ENCODE data around the gene USP47. TPM values are rescaled to one million over a fixed set of nuclear protein-coding genes. Genes with fewer than 3 reads are reported as not detected.

The USP47 gene
- 10 to 100 TPM; 14.6 to 56.6 (median 20.5) TPM for polyA plus RNA-seq
- long read RNA-seq, donor 1, full-length matches to known transcripts = 6 of 63 reads
- long read RNA-seq, donor 1, partial matches to known transcripts = 57 of 63 reads
- long read RNA-seq, donor 1, other reads (novel, unspliced or antisense) = 0 of 63 reads
- long read RNA-seq, donor 2, full-length matches to known transcripts = 3 of 12 reads
- long read RNA-seq, donor 2, partial matches to known transcripts = 9 of 12 reads
- long read RNA-seq, donor 2, other reads (novel, unspliced or antisense) = 0 of 12 reads
- long read RNA-seq, donor 3, partial matches to known transcripts = 30 of 32 reads
- long read RNA-seq, donor 3, other reads (novel, unspliced or antisense) = 0 of 32 reads
- long read RNA-seq, donor 4 = 0 reads
- long read RNA-seq, donor 5, partial matches to known transcripts = 0 of 2 reads
- long read RNA-seq, donor 5, other reads (novel, unspliced or antisense) = 0 of 2 reads
- long read RNA-seq, donor 6, full-length matches to known transcripts = 5 of 16 reads
- long read RNA-seq, donor 6, partial matches to known transcripts = 11 of 16 reads
- long read RNA-seq, donor 6, other reads (novel, unspliced or antisense) = 0 of 16 reads
- long read RNA-seq, donor 7 = 0 reads
- long read RNA-seq, donor 8 = 0 reads
- long read RNA-seq, donor 9, partial matches to known transcripts = 5 of 6 reads
- long read RNA-seq, donor 9, other reads (novel, unspliced or antisense) = 0 of 6 reads
- long read RNA-seq, donor 10, transcript USP47-208 (4 exons, 3,123 nt) = major isoform, 5 of 39 reads
- long read RNA-seq, donor 10, partial matches to known transcripts = 34 of 39 reads
- long read RNA-seq, donor 10, other reads (novel, unspliced or antisense) = 0 of 39 reads

- Histone ChIP-seq H3K4me3 (ENCODE audit: low read depth in 1 of 3, low read length in 3 of 3) (peak within 1 kb of the TSS; percentile 73 to 91 (median 84)), H3K27me3 (ENCODE audit: control insufficient read depth in 3 of 3, insufficient read depth in 3 of 3, low read length in 3 of 3) (no peaks in the 10 kb centered on the region), H3K27ac (ENCODE audit: low read depth in 1 of 3, low read length in 2 of 3) (peak within 1 kb of the TSS; percentile 98 to 99 (median 98)), H3K9me3 (ENCODE audit: control insufficient read depth in 2 of 2, insufficient read depth in 1 of 2, low read depth in 1 of 2, low read length in 1 of 2) (no peaks in the 10 kb centered on the region), H3K36me3 (ENCODE audit: control insufficient read depth in 3 of 3, insufficient read depth in 2 of 3, low read depth in 1 of 3, low read length in 3 of 3) (no peaks in the 10 kb centered on the region), H3K4me1 (ENCODE audit: control insufficient read depth in 3 of 3, insufficient read depth in 2 of 3, low read depth in 1 of 3, low read length in 2 of 3) (peaks cover 0 to 22% (median 14%) of the 10 kb centered on the region in 3 donors)
- WGBS, 3 donors = 0% methylated on average over 68 to 70 of the region's 70 CpGs
- DNase-seq = peak; percentile 86 to 96
- FAIRE-seq = no peak
These were observed at the start of gene USP47 for GRCh38 chr11:11841723-11842420. Gene USP47, plus strand, starts transcription at chr11:11841972. Its CDS starts 214 bp downstream, at chr11:11842186.

GRCh38 chr11:11793073-11793472, 48.7 kb upstream of the USP47 start:
- no peaks in the 10 kb centered on the region for H3K36me3 ChIP-seq (ENCODE audit: control insufficient read depth in 3 of 3, insufficient read depth in 2 of 3, low read depth in 1 of 3, low read length in 3 of 3)
- H3K27ac ChIP-seq (ENCODE audit: low read depth in 1 of 3, low read length in 2 of 3) = no peak overlapping the region
- H3K4me1 ChIP-seq (ENCODE audit: control insufficient read depth in 3 of 3, insufficient read depth in 2 of 3, low read depth in 1 of 3, low read length in 2 of 3) = no peaks in the 10 kb centered on the region
- no peaks in the 10 kb centered on the region for H3K9me3 ChIP-seq (ENCODE audit: control insufficient read depth in 2 of 2, insufficient read depth in 1 of 2, low read depth in 1 of 2, low read length in 1 of 2)
- DNase-seq (no peak), FAIRE-seq (no peak)
- WGBS, 3 donors = 67 to 81% (median 71%) methylated on average over 2 of the region's 2 CpGs
- H3K4me3 ChIP-seq (ENCODE audit: low read depth in 1 of 3, low read length in 3 of 3) = no peak overlapping the region
- H3K27me3 ChIP-seq (ENCODE audit: control insufficient read depth in 3 of 3, insufficient read depth in 3 of 3, low read length in 3 of 3) = no peaks in the 10 kb centered on the region

- no peaks in the 10 kb centered on the region for H3K36me3 ChIP-seq (ENCODE audit: control insufficient read depth in 3 of 3, insufficient read depth in 2 of 3, low read depth in 1 of 3, low read length in 3 of 3)
- FAIRE-seq = no peak
- WGBS, 3 donors = 8 to 22% (median 16%) methylated on average over 5 of the region's 5 CpGs
These were observed 43.0 kb upstream of the USP47 start for GRCh38 chr11:11798586-11799438.

GRCh38 chr11:11805228-11805627, 36.5 kb upstream of the USP47 start:
- Histone ChIP-seq H3K36me3 (ENCODE audit: control insufficient read depth in 3 of 3, insufficient read depth in 2 of 3, low read depth in 1 of 3, low read length in 3 of 3) (no peaks in the 10 kb centered on the region), H3K9me3 (ENCODE audit: control insufficient read depth in 2 of 2, insufficient read depth in 1 of 2, low read depth in 1 of 2, low read length in 1 of 2) (no peaks in the 10 kb centered on the region), H3K4me1 (ENCODE audit: control insufficient read depth in 3 of 3, insufficient read depth in 2 of 3, low read depth in 1 of 3, low read length in 2 of 3) (no peaks in the 10 kb centered on the region), H3K27ac (ENCODE audit: low read depth in 1 of 3, low read length in 2 of 3) (no peak overlapping the region), H3K27me3 (ENCODE audit: control insufficient read depth in 3 of 3, insufficient read depth in 3 of 3, low read length in 3 of 3) (no peaks in the 10 kb centered on the region), H3K4me3 (ENCODE audit: low read depth in 1 of 3, low read length in 3 of 3) (no peak overlapping the region)
- no peak for FAIRE-seq
- DNase-seq = no peak
- WGBS, 3 donors = 95 to 97% (median 97%) methylated on average over 1 of the region's 1 CpG

More at GRCh38 chr11:11798586-11799438, 43.0 kb upstream of the USP47 start:
- H3K4me3 ChIP-seq (ENCODE audit: low read depth in 1 of 3, low read length in 3 of 3) = no peak overlapping the region
- H3K9me3 ChIP-seq (ENCODE audit: control insufficient read depth in 2 of 2, insufficient read depth in 1 of 2, low read depth in 1 of 2, low read length in 1 of 2) = no peaks in the 10 kb centered on the region
- DNase-seq = peak; percentile 89 to 92
- no peaks in the 10 kb centered on the region for H3K27me3 ChIP-seq (ENCODE audit: control insufficient read depth in 3 of 3, insufficient read depth in 3 of 3, low read length in 3 of 3)
- H3K4me1 ChIP-seq (ENCODE audit: control insufficient read depth in 3 of 3, insufficient read depth in 2 of 3, low read depth in 1 of 3, low read length in 2 of 3) = no peaks in the 10 kb centered on the region
- no peak overlapping the region for H3K27ac ChIP-seq (ENCODE audit: low read depth in 1 of 3, low read length in 2 of 3)

- 90 to 93% (median 90%) methylated on average over 3 of the region's 3 CpGs for WGBS, 3 donors
- no peak overlapping the region for H3K4me3 ChIP-seq (ENCODE audit: low read depth in 1 of 3, low read length in 3 of 3)
These were observed 35.7 kb upstream of the USP47 start for GRCh38 chr11:11806074-11806473.

GRCh38 chr11:11806586-11806985, 35.2 kb upstream of the USP47 start:
- Histone ChIP-seq H3K9me3 (ENCODE audit: control insufficient read depth in 2 of 2, insufficient read depth in 1 of 2, low read depth in 1 of 2, low read length in 1 of 2) (no peaks in the 10 kb centered on the region), H3K4me3 (ENCODE audit: low read depth in 1 of 3, low read length in 3 of 3) (no peak overlapping the region), H3K27ac (ENCODE audit: low read depth in 1 of 3, low read length in 2 of 3) (no peak overlapping the region), H3K4me1 (ENCODE audit: control insufficient read depth in 3 of 3, insufficient read depth in 2 of 3, low read depth in 1 of 3, low read length in 2 of 3) (no peaks in the 10 kb centered on the region), H3K36me3 (ENCODE audit: control insufficient read depth in 3 of 3, insufficient read depth in 2 of 3, low read depth in 1 of 3, low read length in 3 of 3) (no peaks in the 10 kb centered on the region), H3K27me3 (ENCODE audit: control insufficient read depth in 3 of 3, insufficient read depth in 3 of 3, low read length in 3 of 3) (no peaks in the 10 kb centered on the region)
- FAIRE-seq (no peak), DNase-seq (no peak)

More at GRCh38 chr11:11806074-11806473, 35.7 kb upstream of the USP47 start:
- no peak overlapping the region for H3K27ac ChIP-seq (ENCODE audit: low read depth in 1 of 3, low read length in 2 of 3)
- FAIRE-seq = no peak
- no peaks in the 10 kb centered on the region for H3K9me3 ChIP-seq (ENCODE audit: control insufficient read depth in 2 of 2, insufficient read depth in 1 of 2, low read depth in 1 of 2, low read length in 1 of 2)
- no peaks in the 10 kb centered on the region for H3K27me3 ChIP-seq (ENCODE audit: control insufficient read depth in 3 of 3, insufficient read depth in 3 of 3, low read length in 3 of 3)
- H3K4me1 ChIP-seq (ENCODE audit: control insufficient read depth in 3 of 3, insufficient read depth in 2 of 3, low read depth in 1 of 3, low read length in 2 of 3) = no peaks in the 10 kb centered on the region
- no peak for DNase-seq
- no peaks in the 10 kb centered on the region for H3K36me3 ChIP-seq (ENCODE audit: control insufficient read depth in 3 of 3, insufficient read depth in 2 of 3, low read depth in 1 of 3, low read length in 3 of 3)

- Histone ChIP-seq H3K4me3 (ENCODE audit: low read depth in 1 of 3, low read length in 3 of 3) (no peak overlapping the region), H3K4me1 (ENCODE audit: control insufficient read depth in 3 of 3, insufficient read depth in 2 of 3, low read depth in 1 of 3, low read length in 2 of 3) (no peaks in the 10 kb centered on the region), H3K27me3 (ENCODE audit: control insufficient read depth in 3 of 3, insufficient read depth in 3 of 3, low read length in 3 of 3) (no peaks in the 10 kb centered on the region), H3K27ac (ENCODE audit: low read depth in 1 of 3, low read length in 2 of 3) (no peak overlapping the region), H3K9me3 (ENCODE audit: control insufficient read depth in 2 of 2, insufficient read depth in 1 of 2, low read depth in 1 of 2, low read length in 1 of 2) (no peaks in the 10 kb centered on the region), H3K36me3 (ENCODE audit: control insufficient read depth in 3 of 3, insufficient read depth in 2 of 3, low read depth in 1 of 3, low read length in 3 of 3) (no peaks in the 10 kb centered on the region)
- 69 to 74% (median 70%) methylated on average over 8 of the region's 8 CpGs for WGBS, 3 donors
- no peak for DNase-seq
- FAIRE-seq = no peak
These were observed 33.7 kb upstream of the USP47 start for GRCh38 chr11:11807811-11808782.

Data from small intestine (tissue), 16 donors.